CD14-positive monocyte (primary cell): ENCODE results near the gene BMX. TPM values are rescaled to one million over a fixed set of nuclear protein-coding genes. Genes with fewer than 3 reads are reported as not detected.

Experiments used
- DNase-seq, 3 donors: peaks; one replicate each; pipeline ENCODE4 v3.0.0-alpha.2; 2011 to 2022
- H2AFZ ChIP-seq: 2 replicates; pipeline ENCODE4 v1.6.0; 2012; ENCODE audit warnings: mild to moderate bottlenecking, low read depth, low read length, inconsistent platforms; ENCODE audit not compliant: insufficient read depth, poor library complexity, severe bottlenecking
- H3K27ac ChIP-seq, 2 donors: 1 replicate in 1 of 2; 2 replicates in 1 of 2; pipeline ENCODE4 v1.5.1; 2012 to 2013; ENCODE audit warnings: low read length in 2 of 2, control low read depth in 1 of 2, inconsistent platforms in 1 of 2, low read depth in 1 of 2, mild to moderate bottlenecking in 1 of 2
- H3K27me3 ChIP-seq, 2 donors: one replicate each; pipeline versions ENCODE4 v1.6.0 to v1.6.1; 2011 to 2013; ENCODE audit warnings: low read length in 2 of 2; ENCODE audit not compliant: control insufficient read depth in 2 of 2, insufficient read depth in 2 of 2
- H3K36me3 ChIP-seq, 2 donors: replicated peaks in 1 of 2; 1 replicate in 1 of 2; 2 replicates in 1 of 2; pipeline versions ENCODE4 v1.5.1 to v1.6.1; 2012 to 2013; ENCODE audit warnings: low read length in 2 of 2, control low read depth in 1 of 2, inconsistent platforms in 1 of 2, mild to moderate bottlenecking in 1 of 2; ENCODE audit not compliant: insufficient read depth in 2 of 2, control insufficient read depth in 1 of 2
- H3K4me1 ChIP-seq, 2 donors: 1 replicate in 1 of 2; 2 replicates in 1 of 2; pipeline versions ENCODE4 v1.5.1 to v1.6.1; 2012 to 2013; ENCODE audit warnings: low read length in 2 of 2, control low read depth in 1 of 2, inconsistent platforms in 1 of 2, mild to moderate bottlenecking in 1 of 2, moderate library complexity in 1 of 2; ENCODE audit not compliant: insufficient read depth in 2 of 2, control insufficient read depth in 1 of 2
- H3K4me2 ChIP-seq: replicated peaks from 2 replicates; pipeline ENCODE3; 2012; ENCODE audit warnings: low read length, moderate library complexity, mild to moderate bottlenecking; ENCODE audit not compliant: poor library complexity, severe bottlenecking; ENCODE audit errors: extremely low read depth
- H3K4me3 ChIP-seq, 3 experiments: fragments of 200-600 bp in 1 of 3; sonication (generic) in 1 of 3; replicated peaks in 1 of 3; 1 replicate in 2 of 3; 2 replicates in 1 of 3; pipeline ENCODE4 v1.5.1; 2011 to 2013; ENCODE audit warnings: low read length in 3 of 3, mild to moderate bottlenecking in 3 of 3, control low read depth in 2 of 3, low read depth in 2 of 3, inconsistent platforms in 1 of 3, moderate library complexity in 1 of 3
- H3K79me2 ChIP-seq: 2 replicates; pipeline ENCODE4 v1.6.0; 2012; ENCODE audit warnings: mild to moderate bottlenecking, control low read depth, inconsistent platforms, low read length, moderate library complexity; ENCODE audit not compliant: insufficient read depth
- H3K9ac ChIP-seq: 2 replicates; pipeline ENCODE4 v1.6.0; 2017; ENCODE audit warnings: low read length, mild to moderate bottlenecking; ENCODE audit not compliant: insufficient read depth, poor library complexity, severe bottlenecking
- H3K9me3 ChIP-seq, 2 donors: replicated peaks in 1 of 2; 1 replicate in 1 of 2; 2 replicates in 1 of 2; pipeline versions ENCODE4 v1.5.1 to v1.6.1; 2012 to 2013; ENCODE audit warnings: low read length in 2 of 2, control low read depth in 1 of 2; ENCODE audit not compliant: control insufficient read depth in 1 of 2, insufficient read depth in 1 of 2
- H4K20me1 ChIP-seq: 2 replicates; pipeline ENCODE4 v1.6.0; 2012; ENCODE audit warnings: mild to moderate bottlenecking, low read length, control low read depth, moderate library complexity; ENCODE audit not compliant: insufficient read depth
- H3K27ac Mint-ChIP-seq, 7 donors: one replicate each; pipeline ENCODE4 v1.8.0; 2020; ENCODE audit warnings: mild to moderate bottlenecking in 7 of 7, mixed read lengths in 7 of 7, moderate library complexity in 6 of 7, inconsistent platforms in 2 of 7
- H3K27me3 Mint-ChIP-seq, 3 donors: one replicate each; pipeline ENCODE4 v1.8.0; 2021 to 2022; ENCODE audit warnings: low read depth in 3 of 3, mild to moderate bottlenecking in 3 of 3, mixed read lengths in 3 of 3, moderate library complexity in 3 of 3, inconsistent platforms in 1 of 3
- H3K36me3 Mint-ChIP-seq, 2 donors: one replicate each; pipeline ENCODE4 v1.8.0; 2020; ENCODE audit warnings: mixed read lengths in 2 of 2, inconsistent platforms in 1 of 2, mild to moderate bottlenecking in 1 of 2
- H3K4me1 Mint-ChIP-seq: one replicate; pipeline ENCODE4 v1.8.0; 2020; ENCODE audit warnings: mild to moderate bottlenecking, mixed read lengths
- H3K4me3 Mint-ChIP-seq, 2 donors: one replicate each; pipeline ENCODE4 v1.8.0; 2020; ENCODE audit warnings: mild to moderate bottlenecking in 2 of 2, mixed read lengths in 2 of 2, moderate library complexity in 1 of 2
- H3K9me3 Mint-ChIP-seq, 7 donors: one replicate each; pipeline ENCODE4 v1.8.0; 2020 to 2022; ENCODE audit warnings: mixed read lengths in 7 of 7, mild to moderate bottlenecking in 6 of 7, moderate library complexity in 6 of 7, inconsistent platforms in 2 of 7
- CTCF ChIP-seq: fragments of 200-600 bp; IDR thresholded peaks from one replicate; pipeline ENCODE4 v1.8.0; 2022; ENCODE audit warnings: antibody characterized with exemption, mild to moderate bottlenecking
- WGBS: methylation state at CpG from one replicate; pipeline ENCODE4 v1.1.5; 2013; ENCODE audit warnings: missing lambda C conversion rate; ENCODE audit not compliant: insufficient coverage; 5-methylcytosine and 5-hydroxymethylcytosine counted together
- intact Hi-C, 2 donors: fragments of 100-400 bp; cut with micrococcal nuclease; formaldehyde crosslinking; loops; one replicate each; pipeline versions ENCODE4 v1.15.0 to v1.15.1; 2023
- polyA plus RNA-seq, 3 donors: library from polyadenylated mRNA; depleted of rRNA in 1 of 3; unstranded in 2 of 3; stranded (reverse) in 1 of 3; fragments of 300-500 nt in 2 of 3; fragments of >200 nt in 1 of 3; fragmentation: Illumina TruSeq in 2 of 3; gene quantifications; 1 replicate in 2 of 3; 2 replicates in 1 of 3; pipeline ENCODE4 v1.2.3, GENCODE V29; 2012 to 2021

Gene BMX
- polyA plus RNA-seq, 3 donors = 0.15 to 0.26 (median 0.22) TPM

- WGBS = no CpG with 5 or more reads among the region's 3 CpGs
- Histone ChIP-seq H3K27ac (no peak overlapping the region), H3K4me3 (no peak overlapping the region), H3K4me2 (no peak overlapping the region), H3K79me2 (no peaks in the 10 kb centered on the region), H3K9me3 (no peaks in the 10 kb centered on the region), H3K9ac (no peak overlapping the region), H3K27me3 (peaks cover 0 to 60% of the 10 kb centered on the region in 2 donors), H3K36me3 (no peaks in the 10 kb centered on the region), H2AFZ (no peak overlapping the region), H4K20me1 (no peaks in the 10 kb centered on the region), H3K4me1 (no peaks in the 10 kb centered on the region)
- Mint-ChIP-seq H3K4me3 (no peak overlapping the region), H3K27me3 (peaks cover 0 to 27% (median 0%) of the 10 kb centered on the region in 3 donors), H3K36me3 (no peaks in the 10 kb centered on the region), H3K27ac (no peak overlapping the region), H3K4me1 (no peaks in the 10 kb centered on the region), H3K9me3 (no peaks in the 10 kb centered on the region)
- intact Hi-C loops = no loop called here
- TF ChIP-seq CTCF = no peak
- no peak for DNase-seq
Measured at GRCh38 chrX:15559227-15559626, 58.6 kb downstream of the BMX start.

- Histone ChIP-seq H3K79me2 (no peaks in the 10 kb centered on the region), H3K4me1 (no peaks in the 10 kb centered on the region), H2AFZ (no peak overlapping the region), H3K27ac (no peak overlapping the region), H3K27me3 (peaks cover 0 to 62% of the 10 kb centered on the region in 2 donors), H3K9me3 (no peaks in the 10 kb centered on the region), H3K4me2 (no peak overlapping the region), H3K9ac (no peak overlapping the region), H3K36me3 (no peaks in the 10 kb centered on the region), H3K4me3 (no peak overlapping the region), H4K20me1 (no peaks in the 10 kb centered on the region)
- no CpG with 5 or more reads among the region's 3 CpGs for WGBS
- Mint-ChIP-seq H3K27ac (no peak overlapping the region), H3K4me3 (no peak overlapping the region), H3K27me3 (peaks cover 1 to 39% (median 2%) of the 10 kb centered on the region in 3 donors), H3K4me1 (peaks cover 4% of the 10 kb centered on the region), H3K36me3 (no peaks in the 10 kb centered on the region), H3K9me3 (no peaks in the 10 kb centered on the region)
- no peak for DNase-seq
- intact Hi-C loops = no loop called here
- no peak for TF ChIP-seq CTCF
Measured at GRCh38 chrX:15560924-15561323, 60.3 kb downstream of the BMX start.
